ENCODE measurements around the gene GK.

GRCh38 chrX:30615229-30615628 lies 38.0 kb upstream of the GK start:
- TF ChIP-seq CTCF (conservative IDR thresholded peaks at IDR 0.05; ENCODE audit: low read length) (no peak), EZH2phosphoT487 (IDR thresholded peaks at IDR 0.05; ENCODE audit: borderline replicate concordance) (no peak)
